Upper lobe of left lung (tissue), 4 donors: ENCODE results near the gene RBM18.

ENCODE experiments used
- EP300 ChIP-seq, 4 donors: sonication (generic); formaldehyde crosslinking; IDR thresholded peaks; one replicate each; pipeline ENCODE4 v1.5.1; 2017; ENCODE audit warnings: antibody characterized with exemption in 4 of 4, control low read depth in 2 of 4
- POLR2A ChIP-seq, 4 donors: fragments of 450-650 bp; IDR thresholded peaks; one replicate each; pipeline ENCODE4 v1.5.1; 2016 to 2017; ENCODE audit warnings: antibody characterized with exemption in 4 of 4, mild to moderate bottlenecking in 2 of 4
- POLR2AphosphoS5 ChIP-seq, 2 donors: sonication (generic); formaldehyde crosslinking; IDR thresholded peaks; one replicate each; pipeline ENCODE4 v1.5.1; 2017; ENCODE audit warnings: antibody characterized with exemption in 2 of 2
- TF ChIP-seq, protein P1 (sequence below), 6 experiments: fragments of 450-650 bp in 4 of 6; fragments of 200-600 bp in 2 of 6; sonication (generic) in 2 of 6; IDR thresholded peaks; one replicate each; pipeline ENCODE4 v1.5.1; 2016 to 2019; ENCODE audit warnings: antibody characterized with exemption in 6 of 6

DNA sequence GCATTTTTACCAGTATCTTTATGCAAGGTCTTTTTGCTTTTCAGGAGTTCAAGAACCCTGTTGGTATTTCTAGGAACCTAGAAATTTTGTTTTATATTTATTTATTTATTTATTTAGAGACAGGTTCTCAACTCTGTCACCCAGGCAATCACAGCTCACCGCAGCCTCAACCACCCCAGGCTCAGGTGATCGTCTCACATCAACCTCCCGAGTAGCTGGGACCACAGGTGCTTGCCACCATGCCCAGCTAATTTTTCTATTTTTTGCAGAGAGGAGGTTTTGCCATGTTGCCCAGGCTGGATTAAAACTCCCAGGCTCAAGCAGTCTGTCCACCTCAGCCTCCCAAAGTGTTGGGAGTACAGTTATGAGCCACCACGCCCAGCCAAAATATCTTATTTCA, 68.8 kb downstream of the RBM18 start:
- no peak for TF ChIP-seq POLR2AphosphoS5 (IDR thresholded peaks at IDR 0.05)
- TF ChIP-seq, protein P1, sequence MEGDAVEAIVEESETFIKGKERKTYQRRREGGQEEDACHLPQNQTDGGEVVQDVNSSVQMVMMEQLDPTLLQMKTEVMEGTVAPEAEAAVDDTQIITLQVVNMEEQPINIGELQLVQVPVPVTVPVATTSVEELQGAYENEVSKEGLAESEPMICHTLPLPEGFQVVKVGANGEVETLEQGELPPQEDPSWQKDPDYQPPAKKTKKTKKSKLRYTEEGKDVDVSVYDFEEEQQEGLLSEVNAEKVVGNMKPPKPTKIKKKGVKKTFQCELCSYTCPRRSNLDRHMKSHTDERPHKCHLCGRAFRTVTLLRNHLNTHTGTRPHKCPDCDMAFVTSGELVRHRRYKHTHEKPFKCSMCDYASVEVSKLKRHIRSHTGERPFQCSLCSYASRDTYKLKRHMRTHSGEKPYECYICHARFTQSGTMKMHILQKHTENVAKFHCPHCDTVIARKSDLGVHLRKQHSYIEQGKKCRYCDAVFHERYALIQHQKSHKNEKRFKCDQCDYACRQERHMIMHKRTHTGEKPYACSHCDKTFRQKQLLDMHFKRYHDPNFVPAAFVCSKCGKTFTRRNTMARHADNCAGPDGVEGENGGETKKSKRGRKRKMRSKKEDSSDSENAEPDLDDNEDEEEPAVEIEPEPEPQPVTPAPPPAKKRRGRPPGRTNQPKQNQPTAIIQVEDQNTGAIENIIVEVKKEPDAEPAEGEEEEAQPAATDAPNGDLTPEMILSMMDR (IDR thresholded peaks at IDR 0.05) = no peak
- TF ChIP-seq POLR2A (IDR thresholded peaks at IDR 0.05) = no peak
- TF ChIP-seq EP300 (IDR thresholded peaks at IDR 0.05) = no peak
